Natural killer cell (primary cell): ENCODE measurements around the gene IRF4. TPM values are rescaled to one million over a fixed set of nuclear protein-coding genes. Genes with fewer than 3 reads are reported as not detected.

Experiments
- ATAC-seq, 3 donors: fragments of 150-1000 bp in 2 of 3; fragments of 200-7000 bp in 1 of 3; cut with Tn5 transposase; 1 replicate in 1 of 3; 2 replicates in 2 of 3; pipeline ENCODE4 v1.10.0; 2021; ENCODE audit warnings: mild to moderate bottlenecking in 2 of 3, moderate library complexity in 2 of 3
- DNase-seq, 2 donors: peaks; one replicate each; pipeline versions ENCODE4 v3.0.0 to v3.0.0-alpha.2; 2013 to 2021; ENCODE audit warnings: mixed read lengths in 1 of 2
- H3K27ac ChIP-seq: one replicate; pipeline ENCODE4 v1.5.1; 2013; ENCODE audit warnings: mild to moderate bottlenecking, low read length
- H3K27me3 ChIP-seq: one replicate; pipeline ENCODE4 v1.6.1; 2013; ENCODE audit warnings: low read length; ENCODE audit not compliant: control insufficient read depth, insufficient read depth
- H3K36me3 ChIP-seq: one replicate; pipeline ENCODE4 v1.6.1; 2013; ENCODE audit warnings: low read length; ENCODE audit not compliant: control insufficient read depth, insufficient read depth
- H3K4me1 ChIP-seq: one replicate; pipeline ENCODE4 v1.6.1; 2013; ENCODE audit warnings: low read length; ENCODE audit not compliant: control insufficient read depth, insufficient read depth
- H3K4me3 ChIP-seq: one replicate; pipeline ENCODE4 v1.5.1; 2013; ENCODE audit warnings: low read length
- H3K9me3 ChIP-seq: one replicate; pipeline ENCODE4 v1.6.1; 2013; ENCODE audit warnings: low read length; ENCODE audit not compliant: control insufficient read depth, insufficient read depth
- H3K27ac Mint-ChIP-seq, 2 donors: one replicate each; pipeline ENCODE4 v1.8.0; 2022; ENCODE audit warnings: mild to moderate bottlenecking in 2 of 2, mixed read lengths in 2 of 2, moderate library complexity in 1 of 2
- H3K27me3 Mint-ChIP-seq, 2 donors: one replicate each; pipeline ENCODE4 v1.8.0; 2022; ENCODE audit warnings: low read depth in 2 of 2, mixed read lengths in 2 of 2
- H3K36me3 Mint-ChIP-seq: one replicate; pipeline ENCODE4 v1.8.0; 2022; ENCODE audit warnings: mixed read lengths
- H3K4me1 Mint-ChIP-seq, 2 donors: one replicate each; pipeline ENCODE4 v1.8.0; 2022; ENCODE audit warnings: mixed read lengths in 2 of 2
- H3K4me3 Mint-ChIP-seq: one replicate; pipeline ENCODE4 v1.8.0; 2022; ENCODE audit warnings: mild to moderate bottlenecking, moderate library complexity, mixed read lengths
- H3K9me3 Mint-ChIP-seq, 2 donors: one replicate each; pipeline ENCODE4 v1.8.0; 2022; ENCODE audit warnings: mixed read lengths in 2 of 2
- WGBS: methylation state at CpG from one replicate; pipeline ENCODE4 v1.1.7; 2013; ENCODE audit warnings: missing lambda C conversion rate; ENCODE audit not compliant: insufficient coverage; 5-methylcytosine and 5-hydroxymethylcytosine counted together
- intact Hi-C: fragments of 100-400 bp; cut with micrococcal nuclease; formaldehyde crosslinking; loops from one replicate; pipeline ENCODE4 v1.14.2; 2022
- total RNA-seq, 4 donors: library from RNA; stranded (reverse); fragments of 120-200 nt in 1 of 4; gene quantifications; one replicate each; pipeline versions ENCODE4 v1.2.3 to v1.2.4, GENCODE V29; 2013 to 2022
- TF ChIP-seq, protein P1 (sequence below): fragments of 200-600 bp; IDR thresholded peaks from one replicate; pipeline ENCODE4 v1.8.0; 2022; ENCODE audit warnings: antibody characterized with exemption

IRF4 gene
- total RNA-seq, 3 donors from 2014 or later (not counting 1 experiment from before 2014, with no cell fraction given), result 3.5 to 37.5 (median 3.5) TPM

DNA sequence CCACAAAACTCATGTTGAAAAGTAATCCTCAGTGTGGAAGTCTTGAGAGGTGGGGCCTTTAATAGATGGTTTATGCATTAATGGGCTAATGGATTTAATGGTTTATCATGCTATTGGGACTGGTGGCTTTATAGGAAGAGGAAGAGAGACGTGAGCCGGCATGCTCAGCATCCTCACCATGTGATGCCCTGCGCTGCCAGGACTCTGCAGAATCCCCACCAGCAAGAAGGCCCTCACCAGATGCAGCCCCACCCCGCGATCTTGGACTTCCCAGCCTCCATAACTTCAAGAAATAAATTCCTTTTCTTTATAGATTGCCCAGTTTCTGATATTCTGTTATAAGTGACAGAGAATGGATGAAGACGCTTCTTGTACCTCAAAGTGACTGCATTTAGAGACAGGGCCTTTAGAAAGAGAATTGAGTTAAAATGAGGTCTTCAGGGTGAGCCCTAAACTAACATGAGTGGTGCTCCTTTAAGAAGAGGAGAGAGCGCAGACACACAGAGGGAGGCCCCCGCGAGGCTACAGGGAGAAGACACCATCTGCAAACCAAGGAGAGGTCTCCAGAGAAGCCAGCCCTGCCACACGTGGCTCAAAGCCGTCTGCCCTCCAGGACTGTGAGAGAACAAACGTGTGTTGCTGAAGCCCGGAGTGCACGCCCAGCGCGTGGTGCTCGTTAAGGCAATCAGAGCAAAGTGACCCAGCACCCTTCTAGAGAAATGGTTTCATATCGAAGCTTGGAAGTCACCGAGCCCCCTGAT is 56.9 kb downstream of the IRF4 start:
- TF ChIP-seq, protein P1, sequence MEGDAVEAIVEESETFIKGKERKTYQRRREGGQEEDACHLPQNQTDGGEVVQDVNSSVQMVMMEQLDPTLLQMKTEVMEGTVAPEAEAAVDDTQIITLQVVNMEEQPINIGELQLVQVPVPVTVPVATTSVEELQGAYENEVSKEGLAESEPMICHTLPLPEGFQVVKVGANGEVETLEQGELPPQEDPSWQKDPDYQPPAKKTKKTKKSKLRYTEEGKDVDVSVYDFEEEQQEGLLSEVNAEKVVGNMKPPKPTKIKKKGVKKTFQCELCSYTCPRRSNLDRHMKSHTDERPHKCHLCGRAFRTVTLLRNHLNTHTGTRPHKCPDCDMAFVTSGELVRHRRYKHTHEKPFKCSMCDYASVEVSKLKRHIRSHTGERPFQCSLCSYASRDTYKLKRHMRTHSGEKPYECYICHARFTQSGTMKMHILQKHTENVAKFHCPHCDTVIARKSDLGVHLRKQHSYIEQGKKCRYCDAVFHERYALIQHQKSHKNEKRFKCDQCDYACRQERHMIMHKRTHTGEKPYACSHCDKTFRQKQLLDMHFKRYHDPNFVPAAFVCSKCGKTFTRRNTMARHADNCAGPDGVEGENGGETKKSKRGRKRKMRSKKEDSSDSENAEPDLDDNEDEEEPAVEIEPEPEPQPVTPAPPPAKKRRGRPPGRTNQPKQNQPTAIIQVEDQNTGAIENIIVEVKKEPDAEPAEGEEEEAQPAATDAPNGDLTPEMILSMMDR, result no peak
- Histone ChIP-seq H3K4me3 (no peak overlapping the region), H3K4me1 (peaks cover 34% of the 10 kb centered on the region), H3K27me3 (no peaks in the 10 kb centered on the region), H3K36me3 (no peaks in the 10 kb centered on the region), H3K27ac (no peak overlapping the region), H3K9me3 (no peaks in the 10 kb centered on the region)
- intact Hi-C loops, result no loop called here
- ATAC-seq (no peak), DNase-seq (no peak)
- H3K4me1 Mint-ChIP-seq, result peaks cover 23 to 27% of the 10 kb centered on the region in 2 donors
- no peaks in the 10 kb centered on the region for H3K9me3 Mint-ChIP-seq
- H3K4me3 Mint-ChIP-seq, result no peak overlapping the region
- H3K27ac Mint-ChIP-seq, result peak overlapping the region in 1 of 2 donors; percentile 42
- WGBS, result 96% methylated on average over 19 of the region's 19 CpGs
- no peaks in the 10 kb centered on the region for H3K36me3 Mint-ChIP-seq
- no peaks in the 10 kb centered on the region for H3K27me3 Mint-ChIP-seq

DNA sequence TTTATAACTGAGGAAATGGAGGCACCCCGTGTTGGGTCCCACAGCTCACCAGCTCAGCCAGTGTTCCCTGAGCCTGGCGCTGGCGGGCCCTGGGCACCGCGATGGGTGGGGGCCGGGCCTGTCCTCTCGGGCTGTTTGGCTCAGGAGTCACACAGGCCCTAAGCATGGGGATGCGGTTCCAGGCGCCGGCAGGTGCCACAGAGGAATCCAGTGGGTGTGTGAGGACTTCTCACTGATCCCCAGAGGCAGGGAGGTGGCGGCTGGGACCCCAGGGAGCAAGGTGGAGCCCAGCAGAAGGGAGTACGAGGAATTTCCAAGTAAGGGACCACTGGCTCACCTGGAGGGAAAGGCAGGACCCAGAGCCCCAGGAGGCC is 57.5 kb downstream of the IRF4 start:
- WGBS, result 86% methylated on average over 12 of the region's 12 CpGs
- H3K36me3 Mint-ChIP-seq, result no peaks in the 10 kb centered on the region
- H3K9me3 Mint-ChIP-seq, result no peaks in the 10 kb centered on the region
- ATAC-seq (no peak), DNase-seq (no peak)
- H3K27me3 Mint-ChIP-seq, result no peaks in the 10 kb centered on the region
- no peaks in the 10 kb centered on the region for H3K9me3 ChIP-seq
- intact Hi-C loops, result no loop called here
- no peak overlapping the region for H3K4me3 ChIP-seq
- H3K4me3 Mint-ChIP-seq, result no peak overlapping the region
- TF ChIP-seq, protein P1, result no peak
- H3K4me1 Mint-ChIP-seq, result peaks cover 23 to 27% of the 10 kb centered on the region in 2 donors
- no peak overlapping the region for H3K27ac ChIP-seq
- H3K36me3 ChIP-seq, result no peaks in the 10 kb centered on the region
- H3K4me1 ChIP-seq, result peaks cover 34% of the 10 kb centered on the region
- no peaks in the 10 kb centered on the region for H3K27me3 ChIP-seq
- H3K27ac Mint-ChIP-seq, result no peak overlapping the region

DNA sequence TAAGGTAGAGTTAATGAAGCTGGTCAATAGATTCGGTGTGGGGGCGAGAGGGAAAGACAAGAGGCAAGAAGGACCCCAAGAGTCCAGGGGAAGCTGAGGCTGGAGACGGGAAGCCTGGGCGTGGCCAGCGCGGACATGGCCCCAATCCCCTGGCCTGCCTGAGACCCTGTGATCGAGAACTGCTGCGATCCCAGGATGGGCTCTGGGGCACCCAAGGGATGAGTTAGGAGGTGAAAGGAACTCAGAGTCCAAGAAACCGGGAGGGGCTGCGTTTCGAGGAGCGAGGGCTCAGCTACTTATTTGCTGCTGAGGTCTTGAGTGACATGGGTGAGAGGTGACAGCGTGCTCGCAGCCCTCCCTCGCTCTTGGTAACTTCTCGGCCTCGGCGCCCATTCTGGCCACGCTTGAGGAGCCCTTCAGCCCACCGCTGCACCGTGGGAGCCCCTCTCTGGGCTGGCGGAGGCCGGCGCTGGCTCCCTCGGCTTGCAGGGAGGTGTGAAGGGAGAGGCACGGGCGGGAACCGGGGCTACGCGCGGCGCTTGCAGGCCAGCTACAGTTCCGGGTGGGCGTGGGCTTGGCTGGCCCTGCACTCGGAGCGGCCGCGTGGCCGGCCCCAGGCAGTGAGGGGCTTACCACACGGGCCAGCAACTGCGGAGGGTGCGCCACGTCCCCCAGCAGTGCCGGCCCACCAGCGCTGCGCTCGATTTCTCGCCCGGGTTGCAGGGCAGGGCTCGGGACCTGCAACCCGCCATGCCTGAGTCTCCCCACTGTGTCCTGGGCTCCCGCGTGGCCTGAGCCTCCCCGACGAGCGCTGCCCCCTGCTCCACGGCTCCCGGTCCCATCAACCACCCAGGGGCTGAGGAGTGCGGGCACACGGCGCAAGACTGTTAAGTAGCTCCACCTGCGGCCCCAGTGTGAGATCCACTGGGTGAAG is 58.2 kb downstream of the IRF4 start:
- Histone ChIP-seq H3K4me3 (no peak overlapping the region), H3K4me1 (peaks cover 33% of the 10 kb centered on the region), H3K36me3 (no peaks in the 10 kb centered on the region), H3K9me3 (no peaks in the 10 kb centered on the region), H3K27me3 (no peaks in the 10 kb centered on the region), H3K27ac (no peak overlapping the region)
- TF ChIP-seq, protein P1, result no peak
- H3K36me3 Mint-ChIP-seq, result no peaks in the 10 kb centered on the region
- H3K27ac Mint-ChIP-seq, result no peak overlapping the region
- no peak for DNase-seq
- intact Hi-C loops, result no loop called here
- H3K27me3 Mint-ChIP-seq, result no peaks in the 10 kb centered on the region
- H3K4me3 Mint-ChIP-seq, result no peak overlapping the region
- H3K9me3 Mint-ChIP-seq, result no peaks in the 10 kb centered on the region
- WGBS, result 94% methylated on average over 62 of the region's 62 CpGs
- no peak for ATAC-seq
- peaks cover 22 to 24% of the 10 kb centered on the region in 2 donors for H3K4me1 Mint-ChIP-seq
